Neural cell (in vitro differentiated cells): ENCODE results near the gene HOXA4. TPM values are rescaled to one million over a fixed set of nuclear protein-coding genes. Genes with fewer than 3 reads are reported as not detected.
A peak's percentile ranks its signal among the peaks of the same experiment; 100 is the strongest.

Experiments used
- H2AFZ ChIP-seq: fragments of 200-600, 300-800 bp; sonication (generic), shearing (Covaris generic); 2 replicates; pipeline ENCODE4 v1.6.0; 2014; ENCODE audit warnings: low read depth, mild to moderate bottlenecking, antibody characterized with exemption, low read length, moderate library complexity
- H3F3A ChIP-seq: fragments of 200-600 bp; shearing (Covaris generic); 2 replicates; pipeline ENCODE4 v1.6.1; 2016; ENCODE audit warnings: mild to moderate bottlenecking, moderate library complexity, mixed read lengths, antibody characterized with exemption, low read length; ENCODE audit not compliant: insufficient read depth, poor library complexity, severe bottlenecking
- H3K27ac ChIP-seq: fragments of 200-600, 300-800 bp; sonication (generic), shearing (Covaris generic); 2 replicates; pipeline ENCODE4 v1.5.1; 2014; ENCODE audit warnings: mild to moderate bottlenecking, low read length, moderate library complexity
- H3K27me3 ChIP-seq: fragments of 300-800, 200-600 bp; sonication (generic), shearing (Covaris generic); 2 replicates; pipeline ENCODE4 v1.6.0; 2014; ENCODE audit warnings: mild to moderate bottlenecking, low read depth, low read length, moderate library complexity; ENCODE audit not compliant: insufficient read depth
- H3K36me3 ChIP-seq: fragments of 300-800, 200-600 bp; sonication (generic), shearing (Covaris generic); 2 replicates; pipeline ENCODE4 v1.5.1; 2014; ENCODE audit warnings: mild to moderate bottlenecking, antibody characterized with exemption, low read length, moderate library complexity; ENCODE audit not compliant: insufficient read depth
- H3K4me2 ChIP-seq: fragments of 300-800, 200-600 bp; sonication (generic), shearing (Covaris generic); 2 replicates; pipeline ENCODE4 v1.6.0; 2014; ENCODE audit warnings: mild to moderate bottlenecking, low read length
- H3K4me3 ChIP-seq: fragments of 300-800, 200-600 bp; sonication (generic), shearing (Covaris generic); 2 replicates; pipeline ENCODE4 v1.5.1; 2014; ENCODE audit warnings: mild to moderate bottlenecking, low read length, moderate library complexity
- H3K79me2 ChIP-seq: fragments of 200-600 bp; shearing (Covaris generic); replicated peaks from 2 replicates; pipeline ENCODE4 v1.6.0; 2014; ENCODE audit warnings: mild to moderate bottlenecking, low read length, moderate library complexity; ENCODE audit not compliant: insufficient read depth
- H3K9ac ChIP-seq: fragments of 300-800, 200-600 bp; sonication (generic), shearing (Covaris generic); 2 replicates; pipeline ENCODE4 v1.6.1; 2016; ENCODE audit warnings: mild to moderate bottlenecking, low read length, mixed read lengths
- H3K9me2 ChIP-seq: fragments of 200-600 bp; shearing (Covaris generic); 2 replicates; pipeline ENCODE4 v1.6.1; 2016; ENCODE audit warnings: mild to moderate bottlenecking, low read length, mixed read lengths; ENCODE audit not compliant: insufficient read depth
- H3K9me3 ChIP-seq: fragments of 200-600, 300-800 bp; sonication (generic), shearing (Covaris generic); 2 replicates; pipeline ENCODE4 v1.6.1; 2016; ENCODE audit warnings: mild to moderate bottlenecking, mixed run types, low read length, moderate library complexity, mixed read lengths
- H4K20me1 ChIP-seq: fragments of 200-600 bp; shearing (Covaris generic); 2 replicates; pipeline ENCODE4 v1.6.1; 2016; ENCODE audit warnings: mild to moderate bottlenecking, mixed run types; ENCODE audit not compliant: insufficient read depth
- CTCF ChIP-seq: fragments of 450-650 bp; IDR thresholded peaks from 2 replicates; pipeline ENCODE4 v1.5.1; 2014; ENCODE audit warnings: antibody characterized with exemption, mild to moderate bottlenecking, moderate library complexity; ENCODE audit not compliant: poor library complexity, severe bottlenecking
- EP300 ChIP-seq: fragments of 450-650 bp; conservative IDR thresholded peaks from 2 replicates; pipeline ENCODE4 v1.6.1; 2014; ENCODE audit warnings: antibody characterized with exemption, mild to moderate bottlenecking, moderate library complexity; ENCODE audit not compliant: poor library complexity, severe bottlenecking
- EZH2 ChIP-seq: fragments of 200-600, 300-800 bp; shearing (Covaris generic), sonication (generic); IDR thresholded peaks from 2 replicates; pipeline ENCODE4 v1.6.1; 2014; ENCODE audit warnings: antibody characterized with exemption, low read length, borderline replicate concordance, mild to moderate bottlenecking; ENCODE audit not compliant: insufficient read depth, poor library complexity, severe bottlenecking
- MXI1 ChIP-seq: fragments of 450-650 bp; conservative IDR thresholded peaks from 2 replicates; pipeline ENCODE4 v1.6.1; 2014; ENCODE audit warnings: antibody characterized with exemption, mild to moderate bottlenecking; ENCODE audit not compliant: poor library complexity, severe bottlenecking
- POLR2AphosphoS5 ChIP-seq: IDR thresholded peaks from 2 replicates; pipeline ENCODE4 v1.6.1; 2012
- RAD21 ChIP-seq: fragments of 450-650 bp; conservative IDR thresholded peaks from 2 replicates; pipeline ENCODE4 v1.6.1; 2014; ENCODE audit warnings: antibody characterized with exemption, mild to moderate bottlenecking, moderate library complexity
- SMC3 ChIP-seq: fragments of 450-650 bp; conservative IDR thresholded peaks from 2 replicates; pipeline ENCODE4 v1.6.1; 2014; ENCODE audit warnings: antibody characterized with exemption, mild to moderate bottlenecking, moderate library complexity; ENCODE audit not compliant: poor library complexity
- TAF1 ChIP-seq: IDR thresholded peaks from 2 replicates; pipeline ENCODE4 v1.6.1; 2012; ENCODE audit warnings: low read depth
- polyA plus RNA-seq: library from polyadenylated mRNA; depleted of rRNA; stranded (reverse); fragments of >200 nt; gene quantifications from 2 replicates; pipeline ENCODE4 v1.2.3, GENCODE V29; 2014
- TF ChIP-seq, protein P1 (sequence below): IDR thresholded peaks from 2 replicates; pipeline ENCODE4 v1.6.1; 2012; ENCODE audit warnings: borderline replicate concordance

The HOXA4 gene
- polyA plus RNA-seq, 1 donor from 2014 or later, result not detected

DNA sequence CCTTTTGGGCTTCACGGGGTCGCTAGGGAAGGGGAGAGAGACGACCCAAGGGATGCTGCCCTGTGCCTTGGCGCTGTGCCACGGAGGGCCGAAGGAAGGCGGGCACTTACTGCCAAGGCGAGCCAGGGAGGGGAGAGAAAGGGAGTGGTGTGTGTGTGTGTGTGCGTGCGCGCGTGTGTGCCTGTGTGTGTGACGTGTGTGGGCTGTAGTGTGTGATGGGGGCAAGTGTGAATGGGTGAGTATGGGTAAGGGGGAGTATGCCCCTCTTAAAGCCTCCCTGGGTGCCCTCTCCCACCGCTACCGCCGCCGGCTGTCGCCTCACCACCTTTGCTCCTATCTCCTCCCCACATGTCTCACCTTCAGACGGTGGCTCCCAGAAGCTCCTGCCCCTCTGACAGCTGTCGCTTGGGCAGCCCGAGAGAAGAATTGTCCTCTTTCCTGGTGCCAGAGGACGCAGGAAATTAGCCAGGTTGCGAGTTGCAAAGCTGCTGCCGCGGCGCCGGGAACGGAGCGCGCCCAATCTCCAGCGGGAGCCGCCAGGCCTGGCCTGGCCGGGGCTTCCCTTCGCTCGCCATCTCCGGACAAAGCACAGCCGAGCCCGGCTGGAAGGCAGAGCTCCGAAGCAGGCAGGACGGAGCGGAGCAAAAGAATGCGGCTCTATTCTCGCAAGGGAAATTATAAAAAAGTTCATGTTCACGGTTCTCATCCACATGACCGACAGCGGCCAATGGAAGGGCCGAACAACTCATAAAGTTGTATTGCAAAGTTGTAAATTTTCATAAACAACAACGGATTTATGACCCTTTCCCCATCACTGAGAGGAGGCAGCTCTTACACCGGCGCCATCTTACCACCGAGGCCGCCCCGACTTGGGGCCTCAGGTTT lies 21.6 kb upstream of the HOXA4 start, which contains the start of gene HOXA3:
HOXA3 (minus strand) TSS at position 653 of the 885 bp plus-strand sequence. CDS start 41,943 bp downstream, outside the sequence.
- Histone ChIP-seq H3K9ac (no peak within 1 kb of the TSS), H3K27ac (no peak within 1 kb of the TSS), H3F3A (no peaks in the 10 kb centered on the region), H4K20me1 (no peaks in the 10 kb centered on the region), H3K4me3 (peak within 1 kb of the TSS; percentile 56), H3K27me3 (peaks cover 100% of the 10 kb centered on the region), H3K9me2 (no peaks in the 10 kb centered on the region), H2AFZ (no peak within 1 kb of the TSS), H3K36me3 (no peaks in the 10 kb centered on the region), H3K79me2 (no peaks in the 10 kb centered on the region), H3K4me2 (no peak within 1 kb of the TSS), H3K9me3 (peaks cover 23% of the 10 kb centered on the region)
- TF ChIP-seq RAD21 (no peak), EZH2 (peak; percentile 41)

GRCh38 chr7:27151341-27151930 lies 20.9 kb upstream of the HOXA4 start:
- Histone ChIP-seq H3K36me3 (no peaks in the 10 kb centered on the region), H3K4me3 (peak overlapping the region; percentile 56), H3K4me2 (peak overlapping the region; percentile 5), H3K9me2 (no peaks in the 10 kb centered on the region), H4K20me1 (no peaks in the 10 kb centered on the region), H3K27me3 (peaks cover 100% of the 10 kb centered on the region), H3K27ac (no peak overlapping the region), H3K9ac (no peak overlapping the region), H2AFZ (no peak overlapping the region), H3K9me3 (peaks cover 29% of the 10 kb centered on the region), H3F3A (no peaks in the 10 kb centered on the region), H3K79me2 (no peaks in the 10 kb centered on the region)
- TF ChIP-seq SMC3, result no peak
- TF ChIP-seq MXI1, result no peak
- TF ChIP-seq TAF1, result no peak
- peak; percentile 18 for TF ChIP-seq EZH2

DNA sequence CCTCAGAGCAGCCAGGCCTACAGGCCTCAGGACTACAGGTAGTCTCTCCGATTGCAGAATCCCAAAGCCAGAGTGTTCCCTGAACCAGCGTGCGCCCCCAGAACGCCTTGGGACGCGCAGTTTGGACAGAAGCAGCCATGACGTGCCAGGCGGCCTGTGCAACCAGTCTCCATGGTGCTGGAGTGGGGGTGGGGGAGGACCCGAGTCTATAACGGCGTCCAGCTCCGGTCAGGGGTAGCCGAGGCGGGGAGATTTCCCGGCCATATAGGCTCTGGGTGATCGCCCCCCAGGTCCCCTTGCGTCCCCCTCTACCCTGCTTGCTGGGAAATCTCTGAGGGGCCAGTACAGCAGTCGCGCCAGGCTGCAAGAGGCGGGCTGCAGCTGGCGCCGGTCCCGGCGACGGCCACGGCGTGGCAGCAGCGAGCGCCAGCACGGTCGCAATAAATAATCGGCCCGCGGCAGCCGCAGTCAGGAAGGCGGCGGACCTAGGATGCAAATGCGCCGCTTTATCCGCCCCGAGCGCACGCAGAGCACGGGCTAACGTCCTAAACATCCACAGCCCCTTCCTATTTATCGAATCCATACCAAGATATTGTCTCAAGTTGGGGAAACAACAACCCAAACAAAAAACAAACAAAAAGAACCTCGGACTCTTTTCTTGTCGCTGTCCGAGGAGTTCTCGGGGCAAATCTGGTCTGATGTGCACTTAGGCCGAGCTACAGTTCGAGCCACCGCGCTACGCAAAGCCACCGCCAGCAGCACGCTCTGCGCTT lies 20.2 kb upstream of the HOXA4 start:
- H3K9me3 ChIP-seq, result peaks cover 26% of the 10 kb centered on the region
- H4K20me1 ChIP-seq, result no peaks in the 10 kb centered on the region
- no peak overlapping the region for H3K9ac ChIP-seq
- no peaks in the 10 kb centered on the region for H3K36me3 ChIP-seq
- peaks cover 100% of the 10 kb centered on the region for H3K27me3 ChIP-seq
- peak overlapping the region; percentile 5 for H3K4me2 ChIP-seq
- TF ChIP-seq EP300 (no peak), POLR2AphosphoS5 (peak; percentile 31), SMC3 (peak; percentile 80), TAF1 (no peak), RAD21 (peak; percentile 60), EZH2 (peak; percentile 36), MXI1 (no peak), CTCF (peak; percentile 85)
- TF ChIP-seq, protein P1, sequence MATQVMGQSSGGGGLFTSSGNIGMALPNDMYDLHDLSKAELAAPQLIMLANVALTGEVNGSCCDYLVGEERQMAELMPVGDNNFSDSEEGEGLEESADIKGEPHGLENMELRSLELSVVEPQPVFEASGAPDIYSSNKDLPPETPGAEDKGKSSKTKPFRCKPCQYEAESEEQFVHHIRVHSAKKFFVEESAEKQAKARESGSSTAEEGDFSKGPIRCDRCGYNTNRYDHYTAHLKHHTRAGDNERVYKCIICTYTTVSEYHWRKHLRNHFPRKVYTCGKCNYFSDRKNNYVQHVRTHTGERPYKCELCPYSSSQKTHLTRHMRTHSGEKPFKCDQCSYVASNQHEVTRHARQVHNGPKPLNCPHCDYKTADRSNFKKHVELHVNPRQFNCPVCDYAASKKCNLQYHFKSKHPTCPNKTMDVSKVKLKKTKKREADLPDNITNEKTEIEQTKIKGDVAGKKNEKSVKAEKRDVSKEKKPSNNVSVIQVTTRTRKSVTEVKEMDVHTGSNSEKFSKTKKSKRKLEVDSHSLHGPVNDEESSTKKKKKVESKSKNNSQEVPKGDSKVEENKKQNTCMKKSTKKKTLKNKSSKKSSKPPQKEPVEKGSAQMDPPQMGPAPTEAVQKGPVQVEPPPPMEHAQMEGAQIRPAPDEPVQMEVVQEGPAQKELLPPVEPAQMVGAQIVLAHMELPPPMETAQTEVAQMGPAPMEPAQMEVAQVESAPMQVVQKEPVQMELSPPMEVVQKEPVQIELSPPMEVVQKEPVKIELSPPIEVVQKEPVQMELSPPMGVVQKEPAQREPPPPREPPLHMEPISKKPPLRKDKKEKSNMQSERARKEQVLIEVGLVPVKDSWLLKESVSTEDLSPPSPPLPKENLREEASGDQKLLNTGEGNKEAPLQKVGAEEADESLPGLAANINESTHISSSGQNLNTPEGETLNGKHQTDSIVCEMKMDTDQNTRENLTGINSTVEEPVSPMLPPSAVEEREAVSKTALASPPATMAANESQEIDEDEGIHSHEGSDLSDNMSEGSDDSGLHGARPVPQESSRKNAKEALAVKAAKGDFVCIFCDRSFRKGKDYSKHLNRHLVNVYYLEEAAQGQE, result no peak
- no peak overlapping the region for H3K27ac ChIP-seq
- no peaks in the 10 kb centered on the region for H3K79me2 ChIP-seq
- no peaks in the 10 kb centered on the region for H3F3A ChIP-seq
- no peaks in the 10 kb centered on the region for H3K9me2 ChIP-seq
- no peak overlapping the region for H2AFZ ChIP-seq
- H3K4me3 ChIP-seq, result peak overlapping the region; percentile 56
